ENCODE measurements around the gene IGF2BP2.
"Not testable (repeated sequence)": the region's sequence is repeated elsewhere in the genome, so short reads cannot be mapped to it uniquely, and the experiment has no call there.

IGF2BP2 gene

GRCh38 chr3:185770109-185770508 is 54.7 kb downstream of the IGF2BP2 start:
- no peak overlapping the region for H3K27ac ChIP-seq
- no peak for TF ChIP-seq ZFX (IDR thresholded peaks at IDR 0.05)
- no peak for TF ChIP-seq CTCF (conservative IDR thresholded peaks at IDR 0.05)

- peak; percentile 92 for TF ChIP-seq CTCF (conservative IDR thresholded peaks at IDR 0.05)
- not testable (repeated sequence) for H3K27ac ChIP-seq
Observed at GRCh38 chr3:185768578-185768982, 56.3 kb downstream of the IGF2BP2 start.

- no peak overlapping the region for H3K27ac ChIP-seq
- no peak for TF ChIP-seq ZFX (IDR thresholded peaks at IDR 0.05)
- no peak for TF ChIP-seq CTCF (conservative IDR thresholded peaks at IDR 0.05)
Observed at GRCh38 chr3:185767002-185767688, 57.7 kb downstream of the IGF2BP2 start.

GRCh38 chr3:185766329-185767001 is 58.4 kb downstream of the IGF2BP2 start:
- no peak overlapping the region for H3K27ac ChIP-seq
- TF ChIP-seq CTCF (conservative IDR thresholded peaks at IDR 0.05) (no peak), ZFX (IDR thresholded peaks at IDR 0.05) (no peak)

GRCh38 chr3:185764980-185765370 is 59.9 kb downstream of the IGF2BP2 start:
- TF ChIP-seq CTCF (conservative IDR thresholded peaks at IDR 0.05), result no peak
- TF ChIP-seq ZFX (IDR thresholded peaks at IDR 0.05), result no peak
- no peak overlapping the region for H3K27ac ChIP-seq

GRCh38 chr3:185764163-185764979 is 60.5 kb downstream of the IGF2BP2 start:
- TF ChIP-seq CTCF (conservative IDR thresholded peaks at IDR 0.05), result no peak
- TF ChIP-seq ZFX (IDR thresholded peaks at IDR 0.05), result no peak
- no peak overlapping the region for H3K27ac ChIP-seq
